Stimulated activated memory B cell treated with anti-CD40 and anti-IgM and Interleukin-4, amounts not matched to agents 10 μg/mL and 1 μg/mL and 100 μg/mL, for 72 hours (primary cell): ENCODE data around the gene BNIP5.

Experiments
- ATAC-seq: fragments of 150-1000 bp; cut with Tn5 transposase; 2 replicates; pipeline ENCODE4 v1.10.0; 2021
- H3K27ac Mint-ChIP-seq: one replicate; pipeline ENCODE4 v1.8.0; 2022; ENCODE audit warnings: mild to moderate bottlenecking, mixed read lengths
- H3K27me3 Mint-ChIP-seq: one replicate; pipeline ENCODE4 v1.8.0; 2022; ENCODE audit warnings: mixed read lengths
- H3K36me3 Mint-ChIP-seq: one replicate; pipeline ENCODE4 v1.8.0; 2022; ENCODE audit warnings: mixed read lengths
- H3K4me1 Mint-ChIP-seq: one replicate; pipeline ENCODE4 v1.8.0; 2022; ENCODE audit warnings: mixed read lengths
- H3K4me3 Mint-ChIP-seq: one replicate; pipeline ENCODE4 v1.8.0; 2022; ENCODE audit warnings: mild to moderate bottlenecking, moderate library complexity, mixed read lengths
- H3K9me3 Mint-ChIP-seq: one replicate; pipeline ENCODE4 v1.8.0; 2022; ENCODE audit warnings: mixed read lengths

Gene BNIP5

GRCh38 chr6:36309203-36309602 is 27.5 kb downstream of the BNIP5 start:
- H3K9me3 Mint-ChIP-seq = peaks cover 2% of the 10 kb centered on the region
- no peak overlapping the region for H3K4me3 Mint-ChIP-seq
- no peak for ATAC-seq
- H3K36me3 Mint-ChIP-seq = no peaks in the 10 kb centered on the region
- H3K27ac Mint-ChIP-seq = no peak overlapping the region
- H3K27me3 Mint-ChIP-seq = no peaks in the 10 kb centered on the region
- peaks cover 19% of the 10 kb centered on the region for H3K4me1 Mint-ChIP-seq

- H3K27me3 Mint-ChIP-seq = no peaks in the 10 kb centered on the region
- peaks cover 15% of the 10 kb centered on the region for H3K4me1 Mint-ChIP-seq
- no peak for ATAC-seq
- peaks cover 2% of the 10 kb centered on the region for H3K9me3 Mint-ChIP-seq
- H3K36me3 Mint-ChIP-seq = no peaks in the 10 kb centered on the region
- no peak overlapping the region for H3K27ac Mint-ChIP-seq
- H3K4me3 Mint-ChIP-seq = no peak overlapping the region
Observed at GRCh38 chr6:36308514-36308913, 28.2 kb downstream of the BNIP5 start.

GRCh38 chr6:36306375-36306774 is 30.3 kb downstream of the BNIP5 start:
- Mint-ChIP-seq H3K4me1 (peaks cover 9% of the 10 kb centered on the region), H3K4me3 (no peak overlapping the region), H3K36me3 (no peaks in the 10 kb centered on the region), H3K27me3 (peaks cover 13% of the 10 kb centered on the region), H3K27ac (no peak overlapping the region), H3K9me3 (peaks cover 2% of the 10 kb centered on the region)
- ATAC-seq = no peak

DNA sequence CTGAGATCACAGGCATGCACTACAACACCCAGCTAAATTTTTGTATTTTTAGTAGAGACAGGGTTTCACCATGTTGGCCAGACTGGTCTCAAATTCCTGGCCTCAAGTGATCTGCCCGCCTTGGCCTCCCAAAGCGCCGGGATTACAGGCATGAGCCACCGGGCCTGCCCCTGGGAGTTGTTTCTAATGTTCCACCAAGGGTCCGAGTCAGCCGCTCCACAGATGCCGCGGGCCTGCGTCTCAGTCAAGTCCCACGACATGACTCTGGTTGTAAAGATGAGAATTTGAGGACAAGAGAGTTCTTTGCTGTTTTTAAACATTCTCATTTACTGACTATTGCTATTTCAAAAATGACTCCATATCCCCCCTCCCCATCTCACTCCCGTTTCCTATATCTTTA is 30.8 kb downstream of the BNIP5 start:
- Mint-ChIP-seq H3K36me3 (no peaks in the 10 kb centered on the region), H3K9me3 (peaks cover 2% of the 10 kb centered on the region), H3K4me1 (peaks cover 9% of the 10 kb centered on the region), H3K27me3 (peaks cover 17% of the 10 kb centered on the region), H3K4me3 (no peak overlapping the region), H3K27ac (no peak overlapping the region)
- ATAC-seq = no peak

DNA sequence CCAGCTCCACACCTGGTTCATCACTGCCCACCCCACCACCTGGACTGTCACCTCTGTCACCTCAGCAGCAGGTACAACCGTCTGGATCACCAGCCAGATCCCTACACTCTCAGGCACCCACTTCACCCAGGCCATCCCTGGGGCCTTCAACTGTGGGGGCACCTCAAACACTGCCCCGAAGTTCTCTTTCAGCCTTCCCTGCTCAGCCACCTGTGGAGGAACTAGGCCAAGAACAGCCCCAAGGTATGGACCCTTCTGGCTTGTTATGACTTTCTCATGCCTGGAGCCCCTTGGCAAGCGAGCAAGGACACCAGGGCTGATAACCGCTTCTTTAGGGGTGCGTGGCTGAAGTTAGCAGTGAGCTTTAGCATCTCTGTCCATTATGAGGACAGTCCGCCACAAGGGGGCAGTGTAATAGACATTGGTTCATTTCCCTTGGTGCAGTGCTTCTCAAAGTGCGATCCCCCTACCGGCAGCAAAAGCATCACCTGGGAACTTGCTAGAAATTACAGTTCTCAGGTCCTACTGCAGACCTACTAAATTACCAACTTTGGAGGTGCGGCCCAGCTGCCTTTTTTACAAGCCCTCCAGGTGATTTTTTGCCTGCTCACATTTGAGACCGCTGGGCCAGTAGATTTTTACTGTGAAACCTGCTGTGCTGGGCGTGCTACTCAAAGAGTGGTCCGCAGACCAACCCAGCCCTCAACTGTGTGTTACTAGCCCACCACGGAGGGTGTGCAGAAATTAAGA is 34.3 kb downstream of the BNIP5 start:
- no peaks in the 10 kb centered on the region for H3K36me3 Mint-ChIP-seq
- no peaks in the 10 kb centered on the region for H3K9me3 Mint-ChIP-seq
- H3K4me1 Mint-ChIP-seq = peaks cover 9% of the 10 kb centered on the region
- peak overlapping the region; percentile 42 for H3K27ac Mint-ChIP-seq
- no peak overlapping the region for H3K4me3 Mint-ChIP-seq
- ATAC-seq = peak; percentile 92
- H3K27me3 Mint-ChIP-seq = peaks cover 51% of the 10 kb centered on the region

GRCh38 chr6:36301781-36302180 is 34.9 kb downstream of the BNIP5 start:
- peaks cover 51% of the 10 kb centered on the region for H3K27me3 Mint-ChIP-seq
- no peaks in the 10 kb centered on the region for H3K36me3 Mint-ChIP-seq
- H3K27ac Mint-ChIP-seq = peak overlapping the region; percentile 42
- no peak overlapping the region for H3K4me3 Mint-ChIP-seq
- H3K9me3 Mint-ChIP-seq = no peaks in the 10 kb centered on the region
- no peak for ATAC-seq
- peaks cover 9% of the 10 kb centered on the region for H3K4me1 Mint-ChIP-seq

- no peak overlapping the region for H3K27ac Mint-ChIP-seq
- H3K4me1 Mint-ChIP-seq = peaks cover 9% of the 10 kb centered on the region
- no peak overlapping the region for H3K4me3 Mint-ChIP-seq
- no peaks in the 10 kb centered on the region for H3K9me3 Mint-ChIP-seq
- ATAC-seq = no peak
- no peaks in the 10 kb centered on the region for H3K36me3 Mint-ChIP-seq
- H3K27me3 Mint-ChIP-seq = peaks cover 51% of the 10 kb centered on the region
Observed at GRCh38 chr6:36301085-36301658, 35.5 kb downstream of the BNIP5 start.

DNA sequence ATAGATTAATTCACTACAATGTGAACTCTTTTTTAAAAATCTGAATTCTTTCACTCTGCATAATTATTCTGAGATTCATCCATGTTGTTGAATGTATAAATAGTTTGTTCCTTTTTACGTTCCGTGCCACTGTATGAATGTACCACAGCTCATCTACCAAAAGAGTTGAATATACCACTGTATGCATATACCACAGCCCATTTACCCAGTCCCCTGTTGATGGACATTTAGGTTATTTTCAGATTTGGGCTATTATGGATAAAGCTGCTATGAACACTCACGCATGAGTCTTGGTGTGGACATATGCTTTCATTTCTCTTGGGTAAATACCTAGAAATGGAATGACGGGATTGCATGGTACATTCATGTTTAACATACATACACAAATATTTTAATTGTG is 38.7 kb downstream of the BNIP5 start:
- Mint-ChIP-seq H3K27ac (no peak overlapping the region), H3K36me3 (no peaks in the 10 kb centered on the region), H3K9me3 (no peaks in the 10 kb centered on the region), H3K27me3 (peaks cover 66% of the 10 kb centered on the region), H3K4me3 (no peak overlapping the region), H3K4me1 (peaks cover 9% of the 10 kb centered on the region)
- ATAC-seq = no peak

GRCh38 chr6:36297511-36297910 is 39.2 kb downstream of the BNIP5 start:
- no peaks in the 10 kb centered on the region for H3K9me3 Mint-ChIP-seq
- H3K4me3 Mint-ChIP-seq = no peak overlapping the region
- H3K36me3 Mint-ChIP-seq = no peaks in the 10 kb centered on the region
- ATAC-seq = no peak
- peaks cover 5% of the 10 kb centered on the region for H3K4me1 Mint-ChIP-seq
- H3K27me3 Mint-ChIP-seq = peaks cover 68% of the 10 kb centered on the region
- H3K27ac Mint-ChIP-seq = no peak overlapping the region

- Mint-ChIP-seq H3K36me3 (no peaks in the 10 kb centered on the region), H3K4me1 (peaks cover under 1% of the 10 kb centered on the region), H3K27ac (no peak overlapping the region), H3K27me3 (peaks cover 68% of the 10 kb centered on the region), H3K4me3 (no peak overlapping the region), H3K9me3 (no peaks in the 10 kb centered on the region)
- no peak for ATAC-seq
Observed at GRCh38 chr6:36297051-36297450, 39.6 kb downstream of the BNIP5 start.

DNA sequence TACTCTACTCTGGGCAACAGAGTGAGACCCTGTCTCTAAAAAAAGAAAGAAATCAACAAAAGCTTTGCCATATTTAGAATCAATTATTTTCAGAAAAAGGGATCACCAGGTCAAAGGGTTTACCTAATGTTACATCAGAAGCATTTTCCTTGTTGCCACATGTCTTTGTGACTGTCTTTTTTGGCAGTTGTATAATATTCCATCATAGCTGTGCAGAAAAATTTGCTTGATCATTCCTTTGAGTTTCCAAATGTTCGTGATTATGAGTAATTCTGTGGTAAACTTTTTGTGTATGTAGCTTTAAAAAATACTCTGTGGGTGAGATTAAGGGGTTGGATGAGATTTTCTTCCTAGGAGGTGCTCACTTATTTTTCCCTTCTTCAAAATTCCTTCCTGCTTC is 40.4 kb downstream of the BNIP5 start:
- H3K27me3 Mint-ChIP-seq = peaks cover 68% of the 10 kb centered on the region
- H3K27ac Mint-ChIP-seq = no peak overlapping the region
- H3K9me3 Mint-ChIP-seq = no peaks in the 10 kb centered on the region
- no peak for ATAC-seq
- no peaks in the 10 kb centered on the region for H3K4me1 Mint-ChIP-seq
- no peak overlapping the region for H3K4me3 Mint-ChIP-seq
- H3K36me3 Mint-ChIP-seq = no peaks in the 10 kb centered on the region

GRCh38 chr6:36292170-36292569 is 44.5 kb downstream of the BNIP5 start:
- no peak overlapping the region for H3K4me3 Mint-ChIP-seq
- no peaks in the 10 kb centered on the region for H3K9me3 Mint-ChIP-seq
- no peak for ATAC-seq
- no peak overlapping the region for H3K27ac Mint-ChIP-seq
- peaks cover 53% of the 10 kb centered on the region for H3K27me3 Mint-ChIP-seq
- no peaks in the 10 kb centered on the region for H3K4me1 Mint-ChIP-seq
- H3K36me3 Mint-ChIP-seq = no peaks in the 10 kb centered on the region

- Mint-ChIP-seq H3K9me3 (no peaks in the 10 kb centered on the region), H3K27me3 (peaks cover 64% of the 10 kb centered on the region), H3K4me1 (no peaks in the 10 kb centered on the region), H3K27ac (no peak overlapping the region), H3K4me3 (no peak overlapping the region), H3K36me3 (no peaks in the 10 kb centered on the region)
- no peak for ATAC-seq
Observed at GRCh38 chr6:36290668-36291620, 45.7 kb downstream of the BNIP5 start.

GRCh38 chr6:36289281-36289878 is 47.3 kb downstream of the BNIP5 start:
- Mint-ChIP-seq H3K4me1 (no peaks in the 10 kb centered on the region), H3K36me3 (no peaks in the 10 kb centered on the region), H3K27ac (no peak overlapping the region), H3K27me3 (peaks cover 67% of the 10 kb centered on the region), H3K4me3 (no peak overlapping the region), H3K9me3 (no peaks in the 10 kb centered on the region)
- no peak for ATAC-seq

DNA sequence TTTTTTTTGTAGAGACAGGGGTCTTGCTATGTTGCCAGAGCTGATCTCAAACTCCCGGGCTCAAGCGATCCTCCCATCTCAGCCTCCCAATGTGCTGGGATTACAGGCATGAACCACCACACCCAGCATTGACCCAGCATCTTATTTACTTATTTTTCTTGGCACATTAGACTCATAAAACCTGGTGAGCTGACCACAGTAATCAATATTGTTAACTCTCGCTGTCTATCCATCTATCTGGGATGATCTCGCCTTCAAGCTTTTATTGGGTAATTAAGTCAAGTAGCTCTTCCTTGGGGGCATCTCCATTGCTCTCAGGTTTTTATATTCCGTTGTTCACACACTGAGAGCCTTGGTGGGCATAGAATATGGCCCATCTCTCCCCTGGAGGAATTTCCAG is 49.8 kb downstream of the BNIP5 start:
- Mint-ChIP-seq H3K27me3 (peaks cover 64% of the 10 kb centered on the region), H3K9me3 (peaks cover 2% of the 10 kb centered on the region), H3K4me3 (no peak overlapping the region), H3K4me1 (no peaks in the 10 kb centered on the region), H3K36me3 (no peaks in the 10 kb centered on the region), H3K27ac (no peak overlapping the region)
- no peak for ATAC-seq
